ENCODE data around the gene CCDC70.

CCDC70 gene

GRCh38 chr13:51912511-51913225, 50.9 kb downstream of the CCDC70 start:
- TF ChIP-seq EZH2 (optimal IDR thresholded peaks at IDR 0.05; ENCODE audit: low read depth, low read length) (no peak), EZH2phosphoT487 (IDR thresholded peaks at IDR 0.05; ENCODE audit: low read length) (no peak), CTCF (IDR thresholded peaks at IDR 0.05; ENCODE audit: low read length) (no peak)
- Histone ChIP-seq H3F3A (ENCODE audit: insufficient read depth, low read length) (no peaks in the 10 kb centered on the region), H4K20me1 (ENCODE audit: insufficient read depth, low read length) (no peaks in the 10 kb centered on the region), H3K36me3 (replicated peaks; ENCODE audit: insufficient read depth, low read length) (no peaks in the 10 kb centered on the region), H3K4me3 (ENCODE audit: low read length) (no peak overlapping the region), H3K4me2 (ENCODE audit: low read depth, low read length) (no peak overlapping the region), H3K9me2 (replicated peaks; ENCODE audit: insufficient read depth, low read length) (no peaks in the 10 kb centered on the region), H2AFZ (ENCODE audit: low read length) (no peak overlapping the region), H3K27ac (ENCODE audit: low read length) (no peak overlapping the region), H3K79me2 (ENCODE audit: low read length) (no peaks in the 10 kb centered on the region), H3K9ac (ENCODE audit: low read length) (no peak overlapping the region), H3K27me3 (replicated peaks; ENCODE audit: insufficient read depth, low read length) (no peaks in the 10 kb centered on the region), H3K4me1 (ENCODE audit: low read length) (no peaks in the 10 kb centered on the region), H3K9me3 (replicated peaks; ENCODE audit: insufficient read depth, low read length) (no peaks in the 10 kb centered on the region)
- no peak for DNase-seq

- DNase-seq: no peak
- Histone ChIP-seq H2AFZ (ENCODE audit: low read length) (no peak overlapping the region), H3F3A (ENCODE audit: insufficient read depth, low read length) (no peaks in the 10 kb centered on the region), H3K4me2 (ENCODE audit: low read depth, low read length) (no peak overlapping the region), H3K36me3 (replicated peaks; ENCODE audit: insufficient read depth, low read length) (no peaks in the 10 kb centered on the region), H3K79me2 (ENCODE audit: low read length) (no peaks in the 10 kb centered on the region), H3K4me1 (ENCODE audit: low read length) (no peaks in the 10 kb centered on the region), H3K9ac (ENCODE audit: low read length) (no peak overlapping the region), H3K27me3 (replicated peaks; ENCODE audit: insufficient read depth, low read length) (no peaks in the 10 kb centered on the region), H3K4me3 (ENCODE audit: low read length) (no peak overlapping the region), H4K20me1 (ENCODE audit: insufficient read depth, low read length) (no peaks in the 10 kb centered on the region), H3K27ac (ENCODE audit: low read length) (no peak overlapping the region), H3K9me2 (replicated peaks; ENCODE audit: insufficient read depth, low read length) (no peaks in the 10 kb centered on the region), H3K9me3 (replicated peaks; ENCODE audit: insufficient read depth, low read length) (no peaks in the 10 kb centered on the region)
- no peak for TF ChIP-seq EZH2phosphoT487 (IDR thresholded peaks at IDR 0.05; ENCODE audit: low read length)
- no peak for TF ChIP-seq EZH2 (optimal IDR thresholded peaks at IDR 0.05; ENCODE audit: low read depth, low read length)
- no peak for TF ChIP-seq CTCF (IDR thresholded peaks at IDR 0.05; ENCODE audit: low read length)
Measured at GRCh38 chr13:51913421-51914136, 51.8 kb downstream of the CCDC70 start.

- Histone ChIP-seq H3K9me2 (replicated peaks; ENCODE audit: insufficient read depth, low read length) (no peaks in the 10 kb centered on the region), H3K4me2 (ENCODE audit: low read depth, low read length) (no peak overlapping the region), H4K20me1 (ENCODE audit: insufficient read depth, low read length) (no peaks in the 10 kb centered on the region), H2AFZ (ENCODE audit: low read length) (no peak overlapping the region), H3F3A (ENCODE audit: insufficient read depth, low read length) (no peaks in the 10 kb centered on the region), H3K27me3 (replicated peaks; ENCODE audit: insufficient read depth, low read length) (no peaks in the 10 kb centered on the region), H3K9me3 (replicated peaks; ENCODE audit: insufficient read depth, low read length) (no peaks in the 10 kb centered on the region), H3K4me3 (ENCODE audit: low read length) (no peak overlapping the region), H3K4me1 (ENCODE audit: low read length) (no peaks in the 10 kb centered on the region), H3K79me2 (ENCODE audit: low read length) (no peaks in the 10 kb centered on the region), H3K9ac (ENCODE audit: low read length) (no peak overlapping the region), H3K27ac (ENCODE audit: low read length) (no peak overlapping the region), H3K36me3 (replicated peaks; ENCODE audit: insufficient read depth, low read length) (no peaks in the 10 kb centered on the region)
- DNase-seq: no peak
- TF ChIP-seq EZH2phosphoT487 (IDR thresholded peaks at IDR 0.05; ENCODE audit: low read length): no peak
- TF ChIP-seq CTCF (IDR thresholded peaks at IDR 0.05; ENCODE audit: low read length): no peak
- no peak for TF ChIP-seq EZH2 (optimal IDR thresholded peaks at IDR 0.05; ENCODE audit: low read depth, low read length)
Measured at GRCh38 chr13:51914137-51914493, 52.3 kb downstream of the CCDC70 start.
